Keratinocyte (primary cell): ENCODE data around the gene ECE2. TPM values are rescaled to one million over a fixed set of nuclear protein-coding genes. Genes with fewer than 3 reads are reported as not detected.

Experiments
- DNase-seq: peaks from one replicate; pipeline ENCODE4 v3.0.0-alpha.2; 2011; ENCODE audit warnings: low read depth, missing footprints, low spot score
- FAIRE-seq: peaks from 2 replicates; lab custom pipeline; 2011; peaks lifted over from hg19 to GRCh38; lab: Jason Lieb, UNC
- H2AFZ ChIP-seq: 2 replicates; pipeline ENCODE4 v1.6.0; 2012; ENCODE audit warnings: low read length, control low read depth, inconsistent platforms; ENCODE audit not compliant: control insufficient read depth
- H3K27ac ChIP-seq: 2 replicates; pipeline ENCODE4 v1.5.1; 2011; ENCODE audit warnings: low read length; ENCODE audit not compliant: control insufficient read depth, insufficient read depth
- H3K27me3 ChIP-seq: 3 replicates; pipeline ENCODE4 v1.6.0; 2011; ENCODE audit warnings: low read length; ENCODE audit not compliant: control insufficient read depth, insufficient read depth; ENCODE audit errors: extremely low read depth
- H3K36me3 ChIP-seq, 2 experiments: 2 replicates in 1 of 2; 3 replicates in 1 of 2; pipeline ENCODE4 v1.5.1; 2011; ENCODE audit warnings: low read length in 2 of 2, mild to moderate bottlenecking in 1 of 2; ENCODE audit not compliant: control insufficient read depth in 2 of 2, insufficient read depth in 2 of 2; ENCODE audit errors: extremely low read depth in 1 of 2
- H3K4me1 ChIP-seq: 3 replicates; pipeline ENCODE4 v1.5.1; 2011; ENCODE audit warnings: low read length; ENCODE audit not compliant: control insufficient read depth, insufficient read depth; ENCODE audit errors: extremely low read depth
- H3K4me2 ChIP-seq: 3 replicates; pipeline ENCODE4 v1.6.0; 2011; ENCODE audit warnings: low read depth, low read length; ENCODE audit not compliant: control insufficient read depth, insufficient read depth; ENCODE audit errors: extremely low read depth
- H3K4me3 ChIP-seq, 3 experiments: fragments of 200-600 bp in 1 of 3; sonication (generic) in 1 of 3; 2 replicates in 2 of 3; 3 replicates in 1 of 3; pipeline ENCODE4 v1.5.1; 2011 to 2016; ENCODE audit warnings: low read length in 3 of 3, mild to moderate bottlenecking in 3 of 3, control low read depth in 2 of 3, inconsistent platforms in 1 of 3, low read depth in 1 of 3, mixed read lengths in 1 of 3, mixed run types in 1 of 3, moderate library complexity in 1 of 3; ENCODE audit not compliant: control insufficient read depth in 2 of 3, insufficient read depth in 2 of 3; ENCODE audit errors: extremely low read depth in 1 of 3
- H3K79me2 ChIP-seq: 2 replicates; pipeline ENCODE4 v1.6.0; 2012; ENCODE audit warnings: low read length; ENCODE audit not compliant: control insufficient read depth, insufficient read depth
- H3K9ac ChIP-seq: 3 replicates; pipeline ENCODE4 v1.6.0; 2011; ENCODE audit warnings: low read length; ENCODE audit not compliant: control insufficient read depth, insufficient read depth; ENCODE audit errors: extremely low read depth
- H3K9me1 ChIP-seq: 3 replicates; pipeline ENCODE4 v1.6.0; 2011; ENCODE audit warnings: low read length; ENCODE audit not compliant: control insufficient read depth, insufficient read depth; ENCODE audit errors: extremely low read depth
- H3K9me3 ChIP-seq: 2 replicates; pipeline ENCODE4 v1.5.1; 2012; ENCODE audit warnings: low read depth, low read length; ENCODE audit not compliant: control insufficient read depth
- H4K20me1 ChIP-seq: 3 replicates; pipeline ENCODE4 v1.6.0; 2011; ENCODE audit warnings: low read length; ENCODE audit not compliant: control insufficient read depth, insufficient read depth; ENCODE audit errors: extremely low read depth
- EZH2 ChIP-seq: IDR thresholded peaks from one replicate; pipeline ENCODE4 v1.6.1; 2012; ENCODE audit warnings: inconsistent platforms, mild to moderate bottlenecking, low read length, moderate library complexity
- dilution Hi-C: fragments of 300-500 bp; cut with MboI; formaldehyde crosslinking; loops from one replicate; pipeline ENCODE4 v1.7.0; 2020; ENCODE audit warnings: low sequenced_read_pairs; ENCODE audit not compliant: extremely low pct_ligation_motif_present
- polyA plus RNA-seq, 5 experiments: library from polyadenylated mRNA; depleted of rRNA in 3 of 5; stranded (reverse) in 3 of 5; stranded (forward) in 1 of 5; unstranded in 1 of 5; fragments of >200 nt; gene quantifications; 1 replicate in 1 of 5; 2 replicates in 3 of 5; 3 replicates in 1 of 5; pipeline versions ENCODE4 v1.2.1 to v1.2.3, GENCODE V29; 2011 to 2012; ENCODE audit warnings: missing spikeins in 2 of 5, low read depth in 1 of 5, low replicate concordance in 1 of 5
- TF ChIP-seq, protein P1 (sequence below), 3 experiments: IDR thresholded peaks in 1 of 3; conservative IDR thresholded peaks in 1 of 3; optimal IDR thresholded peaks in 1 of 3; 2 replicates in 2 of 3; 3 replicates in 1 of 3; pipeline versions ENCODE3 to v1.5.1; 2011; ENCODE audit warnings: low read length in 3 of 3, mild to moderate bottlenecking in 3 of 3, moderate library complexity in 2 of 3, control low read depth in 1 of 3, inconsistent platforms in 1 of 3; ENCODE audit not compliant: insufficient read depth in 2 of 3; ENCODE audit errors: extremely low read depth in 1 of 3

The ECE2 gene
- polyA plus RNA-seq, 1 donor (not counting 4 experiments of a cell fraction or from before 2014, with no cell fraction given), result not detected

DNA sequence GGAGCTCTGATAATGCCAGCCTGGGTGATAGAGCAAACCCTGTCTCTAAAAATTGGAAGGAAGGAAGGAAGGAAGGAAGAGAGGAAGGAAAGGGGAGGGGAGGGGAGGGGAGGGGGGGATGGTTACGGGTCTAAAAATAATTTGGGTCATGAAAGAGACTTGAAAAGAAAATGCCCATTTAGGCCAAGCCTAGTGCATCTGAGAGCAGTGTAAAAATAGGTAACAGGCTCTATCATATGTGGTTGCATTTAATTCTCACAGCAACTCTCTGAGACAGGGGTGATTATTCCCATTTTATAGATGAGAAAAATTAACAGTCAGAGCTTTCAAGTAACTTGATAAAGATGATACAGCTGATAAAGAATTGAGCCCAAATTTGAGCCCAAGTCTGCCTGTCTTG lies 3.6 kb upstream of the ECE2 start:
- Histone ChIP-seq H4K20me1 (no peaks in the 10 kb centered on the region), H2AFZ (no peak overlapping the region), H3K4me1 (no peaks in the 10 kb centered on the region), H3K9me3 (no peaks in the 10 kb centered on the region), H3K36me3 (no peaks in the 10 kb centered on the region), H3K27me3 (peaks cover 26% of the 10 kb centered on the region), H3K4me3 (no peak overlapping the region), H3K4me2 (no peak overlapping the region), H3K9ac (no peak overlapping the region), H3K9me1 (no peaks in the 10 kb centered on the region), H3K79me2 (no peaks in the 10 kb centered on the region), H3K27ac (no peak overlapping the region)
- dilution Hi-C loops, result no loop called here
- TF ChIP-seq, protein P1, sequence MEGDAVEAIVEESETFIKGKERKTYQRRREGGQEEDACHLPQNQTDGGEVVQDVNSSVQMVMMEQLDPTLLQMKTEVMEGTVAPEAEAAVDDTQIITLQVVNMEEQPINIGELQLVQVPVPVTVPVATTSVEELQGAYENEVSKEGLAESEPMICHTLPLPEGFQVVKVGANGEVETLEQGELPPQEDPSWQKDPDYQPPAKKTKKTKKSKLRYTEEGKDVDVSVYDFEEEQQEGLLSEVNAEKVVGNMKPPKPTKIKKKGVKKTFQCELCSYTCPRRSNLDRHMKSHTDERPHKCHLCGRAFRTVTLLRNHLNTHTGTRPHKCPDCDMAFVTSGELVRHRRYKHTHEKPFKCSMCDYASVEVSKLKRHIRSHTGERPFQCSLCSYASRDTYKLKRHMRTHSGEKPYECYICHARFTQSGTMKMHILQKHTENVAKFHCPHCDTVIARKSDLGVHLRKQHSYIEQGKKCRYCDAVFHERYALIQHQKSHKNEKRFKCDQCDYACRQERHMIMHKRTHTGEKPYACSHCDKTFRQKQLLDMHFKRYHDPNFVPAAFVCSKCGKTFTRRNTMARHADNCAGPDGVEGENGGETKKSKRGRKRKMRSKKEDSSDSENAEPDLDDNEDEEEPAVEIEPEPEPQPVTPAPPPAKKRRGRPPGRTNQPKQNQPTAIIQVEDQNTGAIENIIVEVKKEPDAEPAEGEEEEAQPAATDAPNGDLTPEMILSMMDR (optimal IDR thresholded peaks at IDR 0.05 in 1 of 3, IDR thresholded peaks at IDR 0.05 in 1 of 3, conservative IDR thresholded peaks at IDR 0.05 in 1 of 3; ENCODE audit: extremely low read depth in 1 of 3, insufficient read depth in 2 of 3, low read length in 3 of 3), result no peak
- no peak for TF ChIP-seq EZH2
- FAIRE-seq (no peak), DNase-seq (no peak)

DNA sequence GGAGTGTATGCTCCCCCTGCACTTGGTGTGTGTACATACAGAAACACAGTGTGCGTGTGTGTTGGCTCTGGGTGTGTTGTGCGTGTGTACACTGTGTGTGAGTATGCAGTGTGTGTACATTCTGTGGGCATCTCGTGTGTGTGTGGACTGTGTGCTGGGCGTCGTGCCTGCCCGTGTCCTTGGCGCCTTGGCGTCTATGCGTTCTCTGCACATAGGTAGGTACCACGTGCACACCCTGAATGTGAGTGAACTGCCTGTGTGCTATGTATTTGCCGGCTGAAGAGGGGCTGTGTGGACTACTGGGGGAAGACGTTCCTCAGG lies 481 bp upstream of the ECE2 start:
- Histone ChIP-seq H3K4me2 (no peak overlapping the region), H3K36me3 (no peaks in the 10 kb centered on the region), H2AFZ (no peak overlapping the region), H3K9me1 (no peaks in the 10 kb centered on the region), H3K9ac (no peak overlapping the region), H3K27me3 (peaks cover 40% of the 10 kb centered on the region), H4K20me1 (no peaks in the 10 kb centered on the region), H3K27ac (no peak overlapping the region), H3K9me3 (no peaks in the 10 kb centered on the region), H3K79me2 (no peaks in the 10 kb centered on the region), H3K4me1 (no peaks in the 10 kb centered on the region), H3K4me3 (no peak overlapping the region)
- TF ChIP-seq EZH2, result peak; percentile 86
- TF ChIP-seq, protein P1 (optimal IDR thresholded peaks at IDR 0.05 in 1 of 3, IDR thresholded peaks at IDR 0.05 in 1 of 3, conservative IDR thresholded peaks at IDR 0.05 in 1 of 3; ENCODE audit: extremely low read depth in 1 of 3, insufficient read depth in 2 of 3, low read length in 3 of 3), result no peak
- DNase-seq, result no peak
- FAIRE-seq, result no peak
- dilution Hi-C loops, result no loop called here
